Astrocyte (in vitro differentiated cells and primary cell): ENCODE data around the gene DDX46.

Source experiments
- EZH2 ChIP-seq: IDR thresholded peaks from 2 replicates; pipeline ENCODE4 v1.6.1; 2012; ENCODE audit warnings: mild to moderate bottlenecking, low read length, inconsistent platforms; ENCODE audit not compliant: insufficient read depth
- TF ChIP-seq, protein P1 (sequence below): IDR thresholded peaks from 2 replicates; pipeline ENCODE4 v1.5.1; 2011; ENCODE audit warnings: low read depth, mild to moderate bottlenecking, inconsistent platforms, low read length, moderate library complexity; ENCODE audit not compliant: insufficient read depth

DNA sequence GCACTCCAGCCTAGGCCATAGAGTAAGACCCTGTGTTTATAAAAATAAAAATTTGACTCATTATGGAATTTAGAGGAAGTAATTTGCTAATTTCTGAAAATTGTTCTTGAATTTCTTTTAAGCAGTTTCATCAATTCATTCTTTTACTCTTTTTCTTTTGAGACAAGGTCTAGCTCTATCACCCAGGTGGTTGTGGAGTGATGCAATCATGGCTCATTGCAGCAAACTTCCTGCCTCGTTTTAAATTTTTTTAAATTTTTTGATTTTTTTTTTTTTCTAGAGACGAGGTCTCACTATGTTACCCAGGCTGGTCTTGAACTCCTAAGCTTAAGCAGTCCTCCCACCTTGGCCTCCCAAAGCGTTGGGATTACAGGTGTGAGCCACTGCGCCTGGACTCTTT, 23.3 kb upstream of the DDX46 start:
- TF ChIP-seq, protein P1, sequence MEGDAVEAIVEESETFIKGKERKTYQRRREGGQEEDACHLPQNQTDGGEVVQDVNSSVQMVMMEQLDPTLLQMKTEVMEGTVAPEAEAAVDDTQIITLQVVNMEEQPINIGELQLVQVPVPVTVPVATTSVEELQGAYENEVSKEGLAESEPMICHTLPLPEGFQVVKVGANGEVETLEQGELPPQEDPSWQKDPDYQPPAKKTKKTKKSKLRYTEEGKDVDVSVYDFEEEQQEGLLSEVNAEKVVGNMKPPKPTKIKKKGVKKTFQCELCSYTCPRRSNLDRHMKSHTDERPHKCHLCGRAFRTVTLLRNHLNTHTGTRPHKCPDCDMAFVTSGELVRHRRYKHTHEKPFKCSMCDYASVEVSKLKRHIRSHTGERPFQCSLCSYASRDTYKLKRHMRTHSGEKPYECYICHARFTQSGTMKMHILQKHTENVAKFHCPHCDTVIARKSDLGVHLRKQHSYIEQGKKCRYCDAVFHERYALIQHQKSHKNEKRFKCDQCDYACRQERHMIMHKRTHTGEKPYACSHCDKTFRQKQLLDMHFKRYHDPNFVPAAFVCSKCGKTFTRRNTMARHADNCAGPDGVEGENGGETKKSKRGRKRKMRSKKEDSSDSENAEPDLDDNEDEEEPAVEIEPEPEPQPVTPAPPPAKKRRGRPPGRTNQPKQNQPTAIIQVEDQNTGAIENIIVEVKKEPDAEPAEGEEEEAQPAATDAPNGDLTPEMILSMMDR = no peak
- TF ChIP-seq EZH2 = no peak
